Transverse colon (tissue), 4 donors: ENCODE measurements around the gene COQ5.

Experiments used
- CTCF ChIP-seq, 5 experiments: fragments of 200-600 bp in 3 of 5; fragments of 450-650 bp in 2 of 5; sonication (generic) in 3 of 5; IDR thresholded peaks; 1 replicate in 2 of 5; 2 replicates in 3 of 5; pipeline ENCODE4 v1.5.1; 2016 to 2017; ENCODE audit warnings: antibody characterized with exemption in 5 of 5, inconsistent platforms in 3 of 5, mild to moderate bottlenecking in 2 of 5, moderate library complexity in 1 of 5
- EP300 ChIP-seq: sonication (generic); formaldehyde crosslinking; IDR thresholded peaks from one replicate; pipeline ENCODE4 v1.6.1; 2017; ENCODE audit warnings: antibody characterized with exemption, low read depth
- POLR2A ChIP-seq: fragments of 450-650 bp; IDR thresholded peaks from one replicate; pipeline ENCODE4 v1.6.1; 2016; ENCODE audit warnings: antibody characterized with exemption, mild to moderate bottlenecking, moderate library complexity
- POLR2AphosphoS5 ChIP-seq, 3 donors: sonication (generic); formaldehyde crosslinking; IDR thresholded peaks; one replicate each; pipeline ENCODE4 v1.6.1; 2016; ENCODE audit warnings: antibody characterized with exemption in 3 of 3

GRCh38 chr12:120479458-120479857 lies 49.5 kb downstream of the COQ5 start:
- TF ChIP-seq CTCF (IDR thresholded peaks at IDR 0.05) (no peak), POLR2AphosphoS5 (IDR thresholded peaks at IDR 0.05) (no peak), EP300 (no peak), POLR2A (no peak)
